ENCODE data around the gene STX1A.
A peak's percentile ranks its signal among the peaks of the same experiment; 100 is the strongest.

Gene STX1A

GRCh38 chr7:73667344-73668102 is 51.9 kb downstream of the STX1A start, which contains the start of gene VPS37D (continued):
- TF ChIP-seq ZEB2 (tag by site-specific recombination; IDR thresholded peaks at IDR 0.05) (peak; percentile 68), ZNF391 (tag by site-specific recombination; IDR thresholded peaks at IDR 0.05; ENCODE audit: borderline replicate concordance, low read depth) (no peak), ZNF311 (tag by site-specific recombination; IDR thresholded peaks at IDR 0.05; ENCODE audit: borderline replicate concordance) (no peak), ZFP69B (tag by site-specific recombination; IDR thresholded peaks at IDR 0.05) (no peak), GLIS1 (tag by site-specific recombination; IDR thresholded peaks at IDR 0.05) (peak; percentile 53; the same call in 1 of the 2 replicates), KLF17 (tag by site-specific recombination; IDR thresholded peaks at IDR 0.05) (no peak), ZNF558 (tag by site-specific recombination; IDR thresholded peaks at IDR 0.05) (no peak), ZNF19 (tag by site-specific recombination; IDR thresholded peaks at IDR 0.05; ENCODE audit: low read depth) (no peak), KLF8 (tag by site-specific recombination; IDR thresholded peaks at IDR 0.05) (peak; percentile 88), ZNF292 (tag by site-specific recombination; IDR thresholded peaks at IDR 0.05; ENCODE audit: borderline replicate concordance, low read depth) (no peak), ZNF366 (tag by site-specific recombination; conservative IDR thresholded peaks at IDR 0.05) (no peak), ZNF138 (tag by site-specific recombination; IDR thresholded peaks at IDR 0.05; ENCODE audit: borderline replicate concordance) (no peak), ZNF26 (tag by site-specific recombination; IDR thresholded peaks at IDR 0.05) (no peak), ZNF843 (tag by site-specific recombination; IDR thresholded peaks at IDR 0.05) (no peak), GLI2 (tag by site-specific recombination; IDR thresholded peaks at IDR 0.05; ENCODE audit: borderline replicate concordance, low read depth) (no peak), ZNF169 (tag by site-specific recombination; IDR thresholded peaks at IDR 0.05) (no peak), ZNF596 (tag by site-specific recombination; IDR thresholded peaks at IDR 0.05) (no peak), ZNF426 (tag by site-specific recombination; IDR thresholded peaks at IDR 0.05) (no peak), YY1 (tag by site-specific recombination; IDR thresholded peaks at IDR 0.05) (no peak), ZNF768 (tag by site-specific recombination; IDR thresholded peaks at IDR 0.05) (no peak), ZNF677 (tag by site-specific recombination; IDR thresholded peaks at IDR 0.05) (0 out of 2 replicates have a peak, but pooled peaks have one; percentile 14), AEBP2 (tag by site-specific recombination; IDR thresholded peaks at IDR 0.05; ENCODE audit: borderline replicate concordance) (no peak), ZNF223 (tag by site-specific recombination; IDR thresholded peaks at IDR 0.05) (no peak), PRDM10 (tag by site-specific recombination; IDR thresholded peaks at IDR 0.05) (peak; percentile 47; the same call in 1 of the 2 replicates), ZNF112 (tag by site-specific recombination; IDR thresholded peaks at IDR 0.05) (no peak), KLF16 (tag by site-specific recombination; IDR thresholded peaks at IDR 0.05) (no peak), ZNF16 (tag by site-specific recombination; IDR thresholded peaks at IDR 0.05; ENCODE audit: low read depth) (peak; percentile 38; the same call in 1 of the 2 replicates), ZNF202 (tag by site-specific recombination; IDR thresholded peaks at IDR 0.05; ENCODE audit: borderline replicate concordance) (no peak)
- TF ChIP-seq, protein P1, sequence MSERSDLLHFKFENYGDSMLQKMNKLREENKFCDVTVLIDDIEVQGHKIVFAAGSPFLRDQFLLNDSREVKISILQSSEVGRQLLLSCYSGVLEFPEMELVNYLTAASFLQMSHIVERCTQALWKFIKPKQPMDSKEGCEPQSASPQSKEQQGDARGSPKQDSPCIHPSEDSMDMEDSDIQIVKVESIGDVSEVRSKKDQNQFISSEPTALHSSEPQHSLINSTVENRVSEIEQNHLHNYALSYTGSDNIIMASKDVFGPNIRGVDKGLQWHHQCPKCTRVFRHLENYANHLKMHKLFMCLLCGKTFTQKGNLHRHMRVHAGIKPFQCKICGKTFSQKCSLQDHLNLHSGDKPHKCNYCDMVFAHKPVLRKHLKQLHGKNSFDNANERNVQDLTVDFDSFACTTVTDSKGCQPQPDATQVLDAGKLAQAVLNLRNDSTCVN (tag by site-specific recombination; optimal IDR thresholded peaks at IDR 0.05): peak; percentile 49
- TF ChIP-seq, protein P2, sequence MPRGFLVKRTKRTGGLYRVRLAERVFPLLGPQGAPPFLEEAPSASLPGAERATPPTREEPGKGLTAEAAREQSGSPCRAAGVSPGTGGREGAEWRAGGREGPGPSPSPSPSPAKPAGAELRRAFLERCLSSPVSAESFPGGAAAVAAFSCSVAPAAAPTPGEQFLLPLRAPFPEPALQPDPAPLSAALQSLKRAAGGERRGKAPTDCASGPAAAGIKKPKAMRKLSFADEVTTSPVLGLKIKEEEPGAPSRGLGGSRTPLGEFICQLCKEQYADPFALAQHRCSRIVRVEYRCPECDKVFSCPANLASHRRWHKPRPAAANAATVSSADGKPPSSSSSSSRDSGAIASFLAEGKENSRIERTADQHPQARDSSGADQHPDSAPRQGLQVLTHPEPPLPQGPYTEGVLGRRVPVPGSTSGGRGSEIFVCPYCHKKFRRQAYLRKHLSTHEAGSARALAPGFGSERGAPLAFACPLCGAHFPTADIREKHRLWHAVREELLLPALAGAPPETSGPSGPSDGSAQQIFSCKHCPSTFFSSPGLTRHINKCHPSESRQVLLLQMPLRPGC (tag by site-specific recombination; IDR thresholded peaks at IDR 0.05): no peak

Data from HEK293 (cell line).